ENCODE data around the gene SVIL. TPM values are rescaled to one million over a fixed set of nuclear protein-coding genes. Genes with fewer than 3 reads are reported as not detected.
"Not testable (repeated sequence)": the region's sequence is repeated elsewhere in the genome, so short reads cannot be mapped to it uniquely, and the experiment has no call there.

Gene SVIL
- total RNA-seq, 2 experiments from 2014 or later = 9.4 to 12.0 TPM

- no peak for DNase-seq
- ChIA-PET CTCF (interaction anchor here (1.3 kb wide), 1 partner anchor 16 kb away, joined by 3 read pairs; no protein-coding TSS in a partner anchor), POLR2A (no interaction called here)
- intact Hi-C loops (cut with micrococcal nuclease) = no loop called here
- H3K36me3 Mint-ChIP-seq = peaks cover 6% of the 10 kb centered on the region
- no peaks in the 10 kb centered on the region for H3K4me1 Mint-ChIP-seq (ENCODE audit: low read depth)
- H3K4me3 Mint-ChIP-seq = no peak overlapping the region
- H3K27me3 Mint-ChIP-seq = no peaks in the 10 kb centered on the region
- no peak overlapping the region for H3K27ac Mint-ChIP-seq
- peaks cover 4% of the 10 kb centered on the region for H3K9me3 Mint-ChIP-seq
Measured at GRCh38 chr10:29608062-29608461, 26.7 kb downstream of the SVIL start.

GRCh38 chr10:29607576-29607975, 27.2 kb downstream of the SVIL start:
- ChIA-PET CTCF (interaction anchor here (1.3 kb wide), 1 partner anchor 15 kb away, joined by 3 read pairs; no protein-coding TSS in a partner anchor), POLR2A (no interaction called here)
- intact Hi-C loops (cut with micrococcal nuclease) = no loop called here
- no peaks in the 10 kb centered on the region for H3K4me1 Mint-ChIP-seq (ENCODE audit: low read depth)
- H3K9me3 Mint-ChIP-seq = peaks cover 4% of the 10 kb centered on the region
- H3K4me3 Mint-ChIP-seq = no peak overlapping the region
- H3K36me3 Mint-ChIP-seq = peaks cover 6% of the 10 kb centered on the region
- H3K27ac Mint-ChIP-seq = no peak overlapping the region
- DNase-seq = no peak
- H3K27me3 Mint-ChIP-seq = no peaks in the 10 kb centered on the region

GRCh38 chr10:29606693-29607092, 28.1 kb downstream of the SVIL start:
- not testable (repeated sequence) for DNase-seq

GRCh38 chr10:29604291-29604825, 30.4 kb downstream of the SVIL start:
- Mint-ChIP-seq H3K27ac (no peak overlapping the region), H3K36me3 (peaks cover 4% of the 10 kb centered on the region), H3K4me3 (no peak overlapping the region), H3K4me1 (ENCODE audit: low read depth) (peaks cover 2% of the 10 kb centered on the region), H3K9me3 (peaks cover 4% of the 10 kb centered on the region), H3K27me3 (no peaks in the 10 kb centered on the region)
- ChIA-PET CTCF (no interaction called here), POLR2A (no interaction called here)
- intact Hi-C loops (cut with micrococcal nuclease) = no loop called here
- DNase-seq = no peak

More at GRCh38 chr10:29606693-29607092, 28.1 kb downstream of the SVIL start:
- H3K4me1 Mint-ChIP-seq (ENCODE audit: low read depth); POLR2A ChIA-PET; H3K4me3 Mint-ChIP-seq; H3K36me3 Mint-ChIP-seq; H3K27ac Mint-ChIP-seq; H3K9me3 Mint-ChIP-seq; H3K27me3 Mint-ChIP-seq; intact Hi-C loops (cut with micrococcal nuclease): not testable (repeated sequence)
- CTCF ChIA-PET = interaction anchor here (1.3 kb wide), 1 partner anchor 15 kb away, joined by 3 read pairs; no protein-coding TSS in a partner anchor

- Mint-ChIP-seq H3K27me3 (no peaks in the 10 kb centered on the region), H3K36me3 (no peaks in the 10 kb centered on the region), H3K9me3 (no peaks in the 10 kb centered on the region), H3K4me1 (ENCODE audit: low read depth) (peaks cover 2% of the 10 kb centered on the region), H3K27ac (no peak overlapping the region), H3K4me3 (no peak overlapping the region)
- DNase-seq = no peak
- intact Hi-C loops (cut with micrococcal nuclease) = no loop called here
- POLR2A ChIA-PET = no interaction called here
- CTCF ChIA-PET = interaction anchor here (1.5 kb wide), 1 partner anchor 12 kb away, joined by 5 read pairs; no protein-coding TSS in a partner anchor
Measured at GRCh38 chr10:29603223-29603896, 31.4 kb downstream of the SVIL start.

GRCh38 chr10:29600821-29601220, 34.0 kb downstream of the SVIL start:
- intact Hi-C loops (cut with micrococcal nuclease) = no loop called here
- Mint-ChIP-seq H3K9me3 (no peaks in the 10 kb centered on the region), H3K4me3 (no peak overlapping the region), H3K27ac (no peak overlapping the region), H3K27me3 (no peaks in the 10 kb centered on the region), H3K4me1 (ENCODE audit: low read depth) (peaks cover 2% of the 10 kb centered on the region), H3K36me3 (no peaks in the 10 kb centered on the region)
- POLR2A ChIA-PET = no interaction called here
- CTCF ChIA-PET = interaction anchor here (0.7 to 1.2 kb wide), 3 partner anchors 10 to 1162 kb away, joined by 3 to 4 read pairs (median 3); no protein-coding TSS in a partner anchor
- no peak for DNase-seq

GRCh38 chr10:29600067-29600466, 34.7 kb downstream of the SVIL start:
- no peak for DNase-seq
- H3K4me1 Mint-ChIP-seq (ENCODE audit: low read depth) = peaks cover 2% of the 10 kb centered on the region

GRCh38 chr10:29598851-29599311, 35.9 kb downstream of the SVIL start:
- no peak overlapping the region for H3K27ac Mint-ChIP-seq
- no peaks in the 10 kb centered on the region for H3K36me3 Mint-ChIP-seq
- H3K4me1 Mint-ChIP-seq (ENCODE audit: low read depth) = peaks cover 2% of the 10 kb centered on the region
- POLR2A ChIA-PET = no interaction called here
- DNase-seq = no peak
- intact Hi-C loops (cut with micrococcal nuclease) = no loop called here
- CTCF ChIA-PET = interaction anchor here (0.7 kb wide), 1 partner anchor 9 kb away, joined by 5 read pairs; no protein-coding TSS in a partner anchor
- no peaks in the 10 kb centered on the region for H3K27me3 Mint-ChIP-seq
- no peak overlapping the region for H3K4me3 Mint-ChIP-seq
- H3K9me3 Mint-ChIP-seq = no peaks in the 10 kb centered on the region

More at GRCh38 chr10:29600067-29600466, 34.7 kb downstream of the SVIL start:
- intact Hi-C loops (cut with micrococcal nuclease) = no loop called here
- ChIA-PET CTCF (interaction anchor here (0.7 to 1.2 kb wide), 2 partner anchors 87 to 1163 kb away, joined by 3 read pairs; no protein-coding TSS in a partner anchor), POLR2A (no interaction called here)
- Mint-ChIP-seq H3K36me3 (no peaks in the 10 kb centered on the region), H3K27ac (no peak overlapping the region), H3K9me3 (no peaks in the 10 kb centered on the region), H3K27me3 (no peaks in the 10 kb centered on the region), H3K4me3 (no peak overlapping the region)

GRCh38 chr10:29596826-29597225, 37.9 kb downstream of the SVIL start:
- intact Hi-C loops (cut with micrococcal nuclease) = no loop called here
- ChIA-PET POLR2A (no interaction called here), CTCF (no interaction called here)
- no peak for DNase-seq
- no peak overlapping the region for H3K4me3 Mint-ChIP-seq
- no peaks in the 10 kb centered on the region for H3K9me3 Mint-ChIP-seq
- H3K36me3 Mint-ChIP-seq = no peaks in the 10 kb centered on the region
- H3K27ac Mint-ChIP-seq = no peak overlapping the region
- no peaks in the 10 kb centered on the region for H3K27me3 Mint-ChIP-seq
- peaks cover 2% of the 10 kb centered on the region for H3K4me1 Mint-ChIP-seq (ENCODE audit: low read depth)

- CTCF ChIA-PET = no interaction called here
- intact Hi-C loops (cut with micrococcal nuclease) = no loop called here
- H3K27ac Mint-ChIP-seq = no peak overlapping the region
- H3K36me3 Mint-ChIP-seq = no peaks in the 10 kb centered on the region
- no peak overlapping the region for H3K4me3 Mint-ChIP-seq
- H3K9me3 Mint-ChIP-seq = no peaks in the 10 kb centered on the region
- POLR2A ChIA-PET = no interaction called here
- DNase-seq = no peak
- H3K4me1 Mint-ChIP-seq (ENCODE audit: low read depth) = peaks cover 2% of the 10 kb centered on the region
- no peaks in the 10 kb centered on the region for H3K27me3 Mint-ChIP-seq
Measured at GRCh38 chr10:29596356-29596755, 38.4 kb downstream of the SVIL start.

GRCh38 chr10:29595636-29596225, 39.0 kb downstream of the SVIL start:
- POLR2A ChIA-PET = no interaction called here
- Mint-ChIP-seq H3K9me3 (no peaks in the 10 kb centered on the region), H3K4me3 (no peak overlapping the region), H3K36me3 (no peaks in the 10 kb centered on the region), H3K27me3 (no peaks in the 10 kb centered on the region), H3K4me1 (ENCODE audit: low read depth) (peaks cover 4% of the 10 kb centered on the region), H3K27ac (no peak overlapping the region)
- intact Hi-C loops (cut with micrococcal nuclease) = no loop called here
- DNase-seq = no peak
- CTCF ChIA-PET = interaction anchor here (0.6 to 1.0 kb wide), 2 partner anchors 78 to 950 kb away, joined by 3 read pairs; no protein-coding TSS in a partner anchor

GRCh38 chr10:29595146-29595545, 39.6 kb downstream of the SVIL start:
- Mint-ChIP-seq H3K27ac (no peak overlapping the region), H3K27me3 (no peaks in the 10 kb centered on the region), H3K4me1 (ENCODE audit: low read depth) (peaks cover 9% of the 10 kb centered on the region), H3K9me3 (no peaks in the 10 kb centered on the region), H3K4me3 (no peak overlapping the region), H3K36me3 (no peaks in the 10 kb centered on the region)
- intact Hi-C loops (cut with micrococcal nuclease) = no loop called here
- DNase-seq = no peak
- ChIA-PET CTCF (interaction anchor here (0.6 to 1.0 kb wide), 2 partner anchors 77 to 949 kb away, joined by 3 read pairs; no protein-coding TSS in a partner anchor), POLR2A (no interaction called here)
